Endothelial cell (in vitro differentiated cells): ENCODE measurements around the gene DOHH. TPM values are rescaled to one million over a fixed set of nuclear protein-coding genes. Genes with fewer than 3 reads are reported as not detected.

Experiments
- DNase-seq: peaks from one replicate; pipeline ENCODE4 v3.0.0; 2021; ENCODE audit warnings: low spot score
- H3K27ac Mint-ChIP-seq: one replicate; pipeline ENCODE4 v1.8.0; 2021; ENCODE audit warnings: mixed read lengths, inconsistent platforms; ENCODE audit not compliant: unreplicated experiment
- H3K27me3 Mint-ChIP-seq: one replicate; pipeline ENCODE4 v1.8.0; 2021; ENCODE audit warnings: mild to moderate bottlenecking, moderate library complexity, mixed read lengths, inconsistent platforms; ENCODE audit not compliant: unreplicated experiment
- H3K36me3 Mint-ChIP-seq: one replicate; pipeline ENCODE4 v1.8.0; 2021; ENCODE audit warnings: mild to moderate bottlenecking, low read depth, mixed read lengths, inconsistent platforms; ENCODE audit not compliant: unreplicated experiment
- H3K4me1 Mint-ChIP-seq: one replicate; pipeline ENCODE4 v1.8.0; 2021; ENCODE audit warnings: mild to moderate bottlenecking, mixed read lengths, inconsistent platforms; ENCODE audit not compliant: unreplicated experiment
- H3K4me3 Mint-ChIP-seq: one replicate; pipeline ENCODE4 v1.8.0; 2021; ENCODE audit warnings: mild to moderate bottlenecking, mixed read lengths, inconsistent platforms; ENCODE audit not compliant: unreplicated experiment
- H3K9me3 Mint-ChIP-seq: one replicate; pipeline ENCODE4 v1.8.0; 2021; ENCODE audit warnings: mixed read lengths, inconsistent platforms; ENCODE audit not compliant: unreplicated experiment
- total RNA-seq: library from RNA; stranded (reverse); fragmentation: NEBNext Ultra II Directional; extraction: Animal tissue kit (Norgen Biotek cat#: 25700); gene quantifications from one replicate; pipeline ENCODE4 v1.2.1, GENCODE V29; 2021; ENCODE audit not compliant: unreplicated experiment
- TF ChIP-seq, protein P1 (sequence below): fragments of 200-600 bp; sonication (generic); IDR thresholded peaks from one replicate; pipeline ENCODE4 v1.5.0; 2021; ENCODE audit warnings: antibody characterized with exemption; ENCODE audit not compliant: unreplicated experiment

Gene DOHH
- total RNA-seq, 1 donor from 2014 or later, result 8.7 TPM

DNA sequence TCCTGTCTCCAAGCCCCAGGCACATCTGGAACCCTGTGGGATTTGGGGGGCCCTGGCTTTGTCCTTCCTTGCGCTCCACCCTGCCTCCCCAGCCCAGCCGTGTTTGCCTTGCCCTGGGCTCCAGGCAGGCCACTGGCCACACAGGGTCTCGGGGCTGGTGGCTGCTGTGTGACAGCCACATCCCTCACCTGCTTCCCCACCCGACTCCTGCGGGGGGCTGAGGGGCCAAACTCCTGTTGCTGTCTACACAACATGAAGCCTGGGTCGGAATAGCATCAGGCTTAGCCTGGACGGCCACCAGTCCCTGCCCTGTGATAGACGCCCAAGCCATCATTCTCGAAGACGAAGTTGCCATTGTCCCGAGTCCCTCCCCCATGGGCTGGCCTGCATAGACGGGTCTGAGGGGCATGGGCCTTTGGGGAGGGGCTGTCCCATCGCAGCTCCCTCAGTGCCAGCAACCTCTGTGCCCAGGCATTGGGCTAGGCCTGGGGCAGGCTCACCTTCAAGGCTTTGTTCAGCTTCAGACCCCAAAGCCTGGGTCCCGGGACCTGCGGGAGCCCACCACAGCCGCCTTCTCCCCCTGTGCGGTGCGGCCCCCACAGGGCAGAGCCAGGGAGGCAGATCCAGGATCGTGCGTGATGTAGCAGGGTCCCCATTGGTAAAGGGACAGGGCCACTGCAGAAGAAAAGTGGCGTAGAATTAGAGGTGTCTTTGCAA, 23.0 kb upstream of the DOHH start:
- H3K4me1 Mint-ChIP-seq, result no peaks in the 10 kb centered on the region
- peaks cover 3% of the 10 kb centered on the region for H3K27me3 Mint-ChIP-seq
- DNase-seq, result no peak
- H3K4me3 Mint-ChIP-seq, result no peak overlapping the region
- no peaks in the 10 kb centered on the region for H3K9me3 Mint-ChIP-seq
- no peak overlapping the region for H3K27ac Mint-ChIP-seq
- H3K36me3 Mint-ChIP-seq, result peaks cover 3% of the 10 kb centered on the region
- TF ChIP-seq, protein P1, sequence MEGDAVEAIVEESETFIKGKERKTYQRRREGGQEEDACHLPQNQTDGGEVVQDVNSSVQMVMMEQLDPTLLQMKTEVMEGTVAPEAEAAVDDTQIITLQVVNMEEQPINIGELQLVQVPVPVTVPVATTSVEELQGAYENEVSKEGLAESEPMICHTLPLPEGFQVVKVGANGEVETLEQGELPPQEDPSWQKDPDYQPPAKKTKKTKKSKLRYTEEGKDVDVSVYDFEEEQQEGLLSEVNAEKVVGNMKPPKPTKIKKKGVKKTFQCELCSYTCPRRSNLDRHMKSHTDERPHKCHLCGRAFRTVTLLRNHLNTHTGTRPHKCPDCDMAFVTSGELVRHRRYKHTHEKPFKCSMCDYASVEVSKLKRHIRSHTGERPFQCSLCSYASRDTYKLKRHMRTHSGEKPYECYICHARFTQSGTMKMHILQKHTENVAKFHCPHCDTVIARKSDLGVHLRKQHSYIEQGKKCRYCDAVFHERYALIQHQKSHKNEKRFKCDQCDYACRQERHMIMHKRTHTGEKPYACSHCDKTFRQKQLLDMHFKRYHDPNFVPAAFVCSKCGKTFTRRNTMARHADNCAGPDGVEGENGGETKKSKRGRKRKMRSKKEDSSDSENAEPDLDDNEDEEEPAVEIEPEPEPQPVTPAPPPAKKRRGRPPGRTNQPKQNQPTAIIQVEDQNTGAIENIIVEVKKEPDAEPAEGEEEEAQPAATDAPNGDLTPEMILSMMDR, result no peak

DNA sequence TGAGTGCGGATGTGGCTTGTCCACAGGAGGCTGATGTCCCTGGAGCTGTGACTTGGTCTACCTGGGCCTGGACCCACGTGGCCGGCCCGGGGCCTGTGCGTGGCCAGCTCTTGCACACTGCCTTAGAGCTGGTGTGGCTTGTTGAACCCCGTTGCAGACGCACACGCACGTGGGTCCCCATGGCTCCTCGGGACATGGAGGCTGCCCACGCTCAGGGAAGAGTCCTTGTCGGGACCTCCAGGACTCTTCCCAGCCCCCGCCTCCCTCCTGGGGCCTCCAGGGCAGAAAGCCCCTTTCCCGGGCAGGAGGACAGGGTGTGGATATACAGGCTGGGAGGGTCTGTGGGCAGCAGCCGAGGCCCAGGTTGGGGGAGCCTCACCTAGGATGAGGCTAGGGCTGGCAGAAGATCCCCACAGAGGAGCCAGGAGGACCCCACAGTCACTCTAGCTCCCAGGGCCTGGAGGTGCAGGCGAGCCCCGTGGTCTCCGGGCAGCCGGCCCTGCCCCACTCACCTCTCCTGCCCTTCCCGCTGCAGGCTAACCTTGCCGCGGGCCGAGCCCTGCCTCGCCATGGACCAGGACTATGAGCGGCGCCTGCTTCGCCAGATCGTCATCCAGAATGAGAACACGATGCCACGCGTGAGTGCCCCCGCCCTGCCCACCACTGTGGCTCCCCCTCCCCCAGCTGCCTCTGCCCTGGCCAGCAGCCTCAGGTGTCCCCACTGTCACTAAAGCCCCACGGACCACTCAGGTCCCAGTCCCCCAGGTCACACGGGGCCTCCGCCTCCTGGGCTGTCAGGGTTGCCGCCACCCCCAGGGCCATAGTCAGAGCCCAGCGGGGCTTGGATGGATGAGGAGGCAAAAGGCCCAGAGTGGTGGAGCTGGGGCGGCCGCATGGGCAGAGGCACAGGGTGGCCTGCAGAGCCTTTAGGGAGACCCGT, 22.2 kb upstream of the DOHH start:
- TF ChIP-seq, protein P1, result no peak
- Mint-ChIP-seq H3K27me3 (peaks cover 7% of the 10 kb centered on the region), H3K4me1 (no peaks in the 10 kb centered on the region), H3K9me3 (no peaks in the 10 kb centered on the region), H3K27ac (no peak overlapping the region), H3K4me3 (no peak overlapping the region), H3K36me3 (peaks cover 3% of the 10 kb centered on the region)
- no peak for DNase-seq

DNA sequence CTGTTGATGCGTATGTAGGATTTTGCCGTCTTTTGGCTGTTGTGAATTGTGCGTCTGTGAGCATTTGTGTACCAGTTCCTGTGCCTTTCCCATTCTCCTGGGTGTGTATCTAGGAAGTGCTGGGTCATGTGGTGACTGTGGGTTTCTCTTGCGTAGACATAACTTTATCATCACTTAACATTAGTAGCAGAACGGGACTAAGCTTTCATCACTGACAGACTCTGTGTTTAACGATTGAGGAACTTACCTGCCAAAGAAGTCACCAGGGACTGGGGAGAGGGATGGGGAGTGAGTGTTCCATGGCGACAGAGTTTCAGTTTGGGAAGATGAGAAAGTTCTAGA, 20.6 kb upstream of the DOHH start:
- DNase-seq, result no peak
- peak overlapping the region; percentile 5 for H3K27ac Mint-ChIP-seq
- TF ChIP-seq, protein P1, result no peak
- H3K4me3 Mint-ChIP-seq, result peak overlapping the region; percentile 28
- H3K9me3 Mint-ChIP-seq, result no peaks in the 10 kb centered on the region
- H3K36me3 Mint-ChIP-seq, result peaks cover 3% of the 10 kb centered on the region
- no peaks in the 10 kb centered on the region for H3K4me1 Mint-ChIP-seq
- H3K27me3 Mint-ChIP-seq, result peaks cover 4% of the 10 kb centered on the region

DNA sequence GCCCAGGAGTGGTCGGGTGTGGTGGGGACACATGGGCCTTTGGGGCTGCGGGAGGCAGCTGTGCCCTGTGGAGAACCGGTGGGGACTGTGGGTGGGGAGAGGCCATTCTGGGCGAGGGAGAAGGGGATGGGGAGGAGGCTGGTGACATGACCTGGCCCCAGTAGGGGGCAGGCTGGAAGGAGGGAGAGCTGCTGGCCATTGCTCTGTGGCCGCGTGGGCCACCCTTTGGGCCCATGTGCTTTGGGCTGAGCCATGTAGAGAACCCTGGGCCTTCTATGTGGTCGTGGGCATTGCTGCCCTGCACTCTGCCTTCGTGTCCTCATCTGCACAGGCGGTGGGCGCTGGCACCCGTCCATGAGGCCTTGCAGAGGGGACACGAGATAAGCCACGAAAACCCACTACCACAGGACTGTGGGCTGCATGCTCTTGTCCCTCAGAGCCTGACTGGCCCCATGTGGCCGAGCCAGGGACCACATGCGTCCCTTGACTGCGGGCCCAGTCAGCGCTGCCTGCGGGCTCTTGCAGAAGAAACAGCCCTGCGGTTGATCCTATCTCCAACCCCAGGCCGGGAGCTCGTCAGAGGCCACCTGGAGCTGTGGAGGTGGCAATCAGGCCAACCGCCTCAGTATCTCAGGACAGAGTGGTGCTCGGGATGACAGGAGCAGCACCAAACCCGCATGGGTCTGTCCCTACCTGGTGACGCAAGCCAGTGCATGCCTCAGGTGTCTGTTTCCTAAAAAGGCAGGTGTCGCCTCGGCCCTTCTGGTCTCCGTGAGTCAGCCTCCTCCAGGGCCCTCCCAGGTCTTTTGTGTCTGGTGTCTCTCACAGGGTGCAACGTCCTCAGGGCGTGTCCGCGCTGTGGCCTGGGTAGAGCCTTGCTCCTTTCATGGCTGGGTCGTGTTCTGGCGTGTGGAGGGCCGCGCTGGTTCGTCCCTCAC, 20.0 kb upstream of the DOHH start:
- Mint-ChIP-seq H3K27ac (peak overlapping the region; percentile 5), H3K9me3 (no peaks in the 10 kb centered on the region), H3K27me3 (peaks cover 4% of the 10 kb centered on the region), H3K4me1 (no peaks in the 10 kb centered on the region), H3K36me3 (peaks cover 3% of the 10 kb centered on the region), H3K4me3 (peak overlapping the region; percentile 28)
- DNase-seq, result no peak
- TF ChIP-seq, protein P1, result peak; percentile 17
